Body of pancreas (tissue), 4 donors: Measurements from ENCODE around the gene DNAJC30. TPM values are rescaled to one million over a fixed set of nuclear protein-coding genes. Genes with fewer than 3 reads are reported as not detected.

Experiments
- ATAC-seq: fragments of 150-250 bp; one replicate; pipeline ENCODE4 v1.9.1; 2016
- DNase-seq, 4 donors: peaks; one replicate each; pipeline ENCODE4 v3.0.0-alpha.2; 2019
- H3K27ac ChIP-seq, 4 donors: fragments of 200-600 bp; sonication (generic); 1 replicate in 3 of 4; 2 replicates in 1 of 4; pipeline versions ENCODE4 v1.5.1 to v1.6.1; 2016 to 2019; ENCODE audit warnings: mild to moderate bottlenecking in 1 of 4, mixed read lengths in 1 of 4, moderate library complexity in 1 of 4
- H3K27me3 ChIP-seq, 2 donors: fragments of 200-600 bp; sonication (generic); one replicate each; pipeline ENCODE4 v1.6.0; 2016; ENCODE audit warnings: mild to moderate bottlenecking in 1 of 2
- H3K36me3 ChIP-seq, 2 donors: fragments of 200-600 bp; sonication (generic); replicated peaks in 1 of 2; 2 replicates each; pipeline ENCODE4 v1.5.1; 2016; ENCODE audit warnings: low read depth in 2 of 2; ENCODE audit not compliant: insufficient read depth in 1 of 2
- H3K4me1 ChIP-seq: fragments of 200-600 bp; sonication (generic); one replicate; pipeline ENCODE4 v1.6.0; 2016
- H3K4me3 ChIP-seq, 2 donors: fragments of 200-600 bp; sonication (generic); 1 replicate in 1 of 2; 2 replicates in 1 of 2; pipeline ENCODE4 v1.5.1; 2016 to 2019
- H3K9me3 ChIP-seq, 3 donors: fragments of 200-600 bp; sonication (generic); 1 replicate in 2 of 3; 2 replicates in 1 of 3; pipeline ENCODE4 v1.5.1; 2016
- CTCF ChIP-seq, 7 experiments: fragments of 450-650 bp in 4 of 7; fragments of 200-600 bp in 3 of 7; sonication (generic) in 3 of 7; IDR thresholded peaks; one replicate each; pipeline ENCODE4 v1.5.1; 2016 to 2019; ENCODE audit warnings: antibody characterized with exemption in 7 of 7
- POLR2A ChIP-seq, 3 donors: fragments of 450-650 bp; IDR thresholded peaks; one replicate each; pipeline ENCODE4 v1.6.1; 2016; ENCODE audit warnings: antibody characterized with exemption in 3 of 3, mild to moderate bottlenecking in 2 of 3
- WGBS, 2 donors: methylation state at CpG; one replicate each; pipeline ENCODE4 v1.1.5; 2017; 5-methylcytosine and 5-hydroxymethylcytosine counted together
- intact Hi-C: fragments of 100-400 bp; cut with DNase I; formaldehyde crosslinking; loops from one replicate; pipeline ENCODE4 v1.15.1; 2023
- microRNA counts, 2 donors: library from miRNA; unstranded; fragments of <30 nt; microRNA quantifications; one replicate each; lab custom pipeline; 2017
- microRNA-seq, 2 donors: library from miRNA; unstranded; fragments of <30 nt; microRNA quantifications; one replicate each; pipeline ENCODE4, GENCODE V29; 2016; ENCODE audit warnings: borderline number of aligned reads in 2 of 2, borderline replicate concordance in 2 of 2
- small RNA-seq: library from RNA; depleted of rRNA; stranded (forward); fragments of <200 nt; gene quantifications from one replicate; pipeline ENCODE3, GENCODE V24; 2016
- total RNA-seq, 2 donors: library from RNA; depleted of rRNA; stranded (reverse); fragments of >200 nt; gene quantifications; one replicate each; pipeline ENCODE4 v1.1.0, GENCODE V29; 2016

Gene DNAJC30
- total RNA-seq, 2 donors from 2014 or later = 3.6 to 5.6 TPM

GRCh38 chr7:73631558-73631957 is 51.7 kb downstream of the DNAJC30 start:
- H3K36me3 ChIP-seq = no peaks in the 10 kb centered on the region
- H3K27ac ChIP-seq = no peak overlapping the region
- no peaks in the 10 kb centered on the region for H3K9me3 ChIP-seq
- TF ChIP-seq CTCF (IDR thresholded peaks at IDR 0.05) (no peak), POLR2A (IDR thresholded peaks at IDR 0.05) (no peak)
- peaks cover 0 to 3% of the 10 kb centered on the region in 2 donors for H3K27me3 ChIP-seq
- 60 to 73% methylated on average over 1 of the region's 1 CpG for WGBS, 2 donors
- DNase-seq (no peak), ATAC-seq (no peak)
- peaks cover 4% of the 10 kb centered on the region for H3K4me1 ChIP-seq
- no peak overlapping the region for H3K4me3 ChIP-seq
- intact Hi-C loops = no loop called here

MicroRNA genes within 50 kb of the gene (microRNA counts, 767-probe panel; counts per million panel counts)
- microRNA hsa-miR-4284 (lab: Ali Mortazavi, UCI) = 0 to 736 counts per million in 2 donors

Small RNA genes lying within 50 kb of the gene (microRNA-seq; reads per million reads assigned to microRNA genes)
- gene MIR4284 = 0 reads per million in 2 donors

Small RNA genes lying within 50 kb of the gene (small RNA-seq; reads per million reads assigned to genes)
- gene MIR4284 = not detected
- gene RN7SL265P = not detected

Other genes starting within 250 kb of the DNAJC30 start
- gene FZD9, start 249.7 kb downstream of the DNAJC30 start, total RNA-seq = 1 to 10 TPM in 1 of 2 donors, under 1 TPM in 1; 0.26 to 3.0 TPM
- gene BAZ1B, start 161.2 kb downstream of the DNAJC30 start, total RNA-seq = 10 to 100 TPM; 28.3 to 32.3 TPM
- 10 to 100 TPM; 44.4 to 90.0 TPM for gene BCL7B, start 125.8 kb downstream of the DNAJC30 start, total RNA-seq
- 10 to 100 TPM; 25.9 to 30.7 TPM for gene TBL2, start 104.9 kb downstream of the DNAJC30 start, total RNA-seq
- 10 to 100 TPM; 13.5 to 33.0 TPM for gene MLXIPL, start 58.9 kb downstream of the DNAJC30 start, total RNA-seq
- gene VPS37D, start 15.6 kb downstream of the DNAJC30 start, total RNA-seq = 1 to 10 TPM; 1.3 to 6.0 TPM
- gene BUD23, start 144 bp upstream of the DNAJC30 start, total RNA-seq = 10 to 100 TPM; 34.3 to 43.3 TPM
- 10 to 100 TPM in 1 of 2 donors, 1 to 10 TPM in 1; 9.9 to 12.5 TPM for gene STX1A, start 36.2 kb upstream of the DNAJC30 start, total RNA-seq
- gene ABHD11, start 55.3 kb upstream of the DNAJC30 start, total RNA-seq = 10 to 100 TPM; 21.5 to 22.7 TPM
- 100 to 1,000 TPM in 1 of 2 donors, 10 to 100 TPM in 1; 94.2 to 150 TPM for gene CLDN3, start 86.8 kb upstream of the DNAJC30 start, total RNA-seq
- 10 to 100 TPM; 65.6 to 76.8 TPM for gene CLDN4, start 147.5 kb upstream of the DNAJC30 start, total RNA-seq
- 1 to 10 TPM; 2.1 to 3.3 TPM for gene METTL27, start 159.1 kb upstream of the DNAJC30 start, total RNA-seq
- not detected for gene TMEM270, start 177.7 kb upstream of the DNAJC30 start, total RNA-seq